HEK293 (cell line): ENCODE results near the gene ARAP1.

ENCODE experiments used
- CTCF ChIA-PET: fragments of 350-600 bp; formaldehyde crosslinking; extraction: SDS; loops from one replicate; lab custom pipeline; 2021; ENCODE audit warnings: antibody characterized with exemption; lab: Yijun Ruan, JAX
- POLR2A ChIA-PET: fragments of 300-600 bp; formaldehyde crosslinking; extraction: SDS; loops from one replicate; lab custom pipeline; 2020; ENCODE audit warnings: antibody characterized with exemption, inconsistent platforms; lab: Yijun Ruan, JAX
- H3K27ac ChIP-seq: fragments of 200-500 bp; sonication (Bioruptor generic); 2 replicates; pipeline ENCODE4 v1.5.1; 2014; ENCODE audit warnings: low read depth, low read length, control low read depth, inconsistent platforms; ENCODE audit errors: extremely low read depth
- H3K36me3 ChIP-seq, 2 experiments: fragments of 200-500 bp in 1 of 2; sonication (Bioruptor generic) in 1 of 2; 1 replicate in 1 of 2; 2 replicates in 1 of 2; pipeline ENCODE4 v1.5.1; 2014 to 2017; ENCODE audit warnings: inconsistent platforms in 2 of 2, low read length in 2 of 2; ENCODE audit not compliant: control insufficient read depth in 2 of 2, insufficient read depth in 1 of 2
- H3K4me1 ChIP-seq: fragments of 200-500 bp; sonication (Bioruptor generic); 2 replicates; pipeline ENCODE4 v1.5.1; 2014; ENCODE audit warnings: mild to moderate bottlenecking, low read length, inconsistent platforms; ENCODE audit not compliant: control insufficient read depth, insufficient read depth
- H3K4me3 ChIP-seq: 2 replicates; pipeline ENCODE4 v1.5.1; 2011; ENCODE audit warnings: low read depth, mild to moderate bottlenecking, control low read depth, low read length, moderate library complexity
- H3K9me3 ChIP-seq: fragments of 200-500 bp; sonication (Bioruptor generic); 2 replicates; pipeline ENCODE4 v1.5.1; 2014; ENCODE audit warnings: low read depth, low read length, inconsistent platforms; ENCODE audit not compliant: control insufficient read depth, insufficient read depth
- EGR2 ChIP-seq: fragments of 450-650 bp; formaldehyde crosslinking; IDR thresholded peaks from 2 replicates; pipeline ENCODE4 v1.5.1; 2016; ENCODE audit warnings: low read depth, missing biosample characterization, missing genetic modification characterization
- REST ChIP-seq: fragments of 450-650 bp; formaldehyde crosslinking; IDR thresholded peaks from 2 replicates; pipeline ENCODE4 v1.5.1; 2016; ENCODE audit warnings: missing biosample characterization, missing genetic modification characterization
- SP2 ChIP-seq: fragments of 450-650 bp; formaldehyde crosslinking; IDR thresholded peaks from 2 replicates; pipeline ENCODE4 v1.5.1; 2016; ENCODE audit warnings: missing biosample characterization, missing genetic modification characterization
- ZBTB21 ChIP-seq: fragments of 450-650 bp; formaldehyde crosslinking; IDR thresholded peaks from 2 replicates; pipeline ENCODE4 v1.5.1; 2017; ENCODE audit warnings: missing biosample characterization, missing genetic modification characterization
- ZFHX2 ChIP-seq: fragments of 450-650 bp; formaldehyde crosslinking; conservative IDR thresholded peaks from 2 replicates; pipeline ENCODE4 v1.5.1; 2016; ENCODE audit warnings: missing biosample characterization, missing genetic modification characterization
- ZIC2 ChIP-seq: fragments of 450-650 bp; formaldehyde crosslinking; IDR thresholded peaks from 2 replicates; pipeline ENCODE4 v1.5.1; 2016; ENCODE audit warnings: missing biosample characterization, missing genetic modification characterization
- ZNF350 ChIP-seq: fragments of 450-650 bp; formaldehyde crosslinking; IDR thresholded peaks from 2 replicates; pipeline ENCODE4 v1.5.0; 2017; ENCODE audit warnings: missing biosample characterization, mild to moderate bottlenecking, missing genetic modification characterization
- ZNF416 ChIP-seq: fragments of 450-650 bp; formaldehyde crosslinking; IDR thresholded peaks from 2 replicates; pipeline ENCODE4 v1.5.1; 2016; ENCODE audit warnings: missing biosample characterization, missing genetic modification characterization
- ZSCAN23 ChIP-seq: fragments of 450-650 bp; formaldehyde crosslinking; IDR thresholded peaks from 2 replicates; pipeline ENCODE4 v1.5.1; 2016; ENCODE audit warnings: missing biosample characterization, missing genetic modification characterization
- TF ChIP-seq, protein P1 (sequence below): fragments of 450-650 bp; formaldehyde crosslinking; IDR thresholded peaks from 2 replicates; pipeline ENCODE4 v1.5.1; 2016; ENCODE audit warnings: missing biosample characterization, missing genetic modification characterization
- TF ChIP-seq, protein P2 (sequence below): fragments of 450-650 bp; formaldehyde crosslinking; IDR thresholded peaks from 2 replicates; pipeline ENCODE4 v1.5.1; 2016; ENCODE audit warnings: missing biosample characterization, missing genetic modification characterization

ARAP1 gene

DNA sequence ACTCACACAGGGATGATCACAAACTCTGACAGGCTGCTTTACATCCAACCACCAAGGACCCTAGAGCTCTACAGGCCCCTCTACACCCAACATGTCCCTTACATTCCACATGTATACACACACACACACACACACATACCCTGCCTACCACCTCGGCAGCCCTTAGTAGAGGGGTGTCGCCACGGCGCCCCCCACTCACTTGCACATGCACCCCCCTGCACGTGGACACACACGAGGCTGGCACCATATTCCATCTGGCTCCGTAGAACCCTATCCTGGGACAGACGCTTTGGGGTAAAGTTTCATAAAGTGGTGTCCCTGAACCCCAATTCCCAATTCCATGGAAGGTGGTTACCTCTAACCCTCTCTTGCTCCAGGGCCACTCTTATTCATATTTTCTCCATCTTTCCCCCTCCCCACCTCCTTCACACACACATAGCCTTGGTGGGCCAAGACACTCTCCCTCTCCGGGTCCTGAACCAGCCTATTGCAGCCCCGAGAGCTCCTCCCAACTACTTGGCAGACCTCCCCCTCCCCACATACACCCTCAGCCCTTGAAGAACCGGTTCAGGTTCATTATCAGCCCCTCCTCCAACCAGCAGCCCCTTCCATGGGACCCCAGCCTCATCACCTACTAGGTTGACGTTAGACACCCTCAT lies 78.8 kb downstream of the ARAP1 start:
- Histone ChIP-seq H3K36me3 (no peaks in the 10 kb centered on the region), H3K4me1 (no peaks in the 10 kb centered on the region), H3K4me3 (no peak overlapping the region), H3K27ac (no peak overlapping the region), H3K9me3 (no peaks in the 10 kb centered on the region)
- ChIA-PET CTCF (interaction anchor here (0.6 to 1.2 kb wide), 4 partner anchors 11 to 623 kb away, joined by 3 to 4 read pairs (median 3); no protein-coding TSS in a partner anchor), POLR2A (interaction anchor here (0.7 kb wide), 1 partner anchor 29 kb away, joined by 3 read pairs; no protein-coding TSS in a partner anchor)
- TF ChIP-seq REST (tag by site-specific recombination) (peak; percentile 92), ZBTB21 (no peak), SP2 (tag by site-specific recombination) (no peak)

GRCh38 chr11:72672597-72673238 lies 79.5 kb downstream of the ARAP1 start:
- Histone ChIP-seq H3K4me1 (no peaks in the 10 kb centered on the region), H3K36me3 (no peaks in the 10 kb centered on the region), H3K27ac (no peak overlapping the region), H3K4me3 (no peak overlapping the region), H3K9me3 (no peaks in the 10 kb centered on the region)
- TF ChIP-seq, protein P1, sequence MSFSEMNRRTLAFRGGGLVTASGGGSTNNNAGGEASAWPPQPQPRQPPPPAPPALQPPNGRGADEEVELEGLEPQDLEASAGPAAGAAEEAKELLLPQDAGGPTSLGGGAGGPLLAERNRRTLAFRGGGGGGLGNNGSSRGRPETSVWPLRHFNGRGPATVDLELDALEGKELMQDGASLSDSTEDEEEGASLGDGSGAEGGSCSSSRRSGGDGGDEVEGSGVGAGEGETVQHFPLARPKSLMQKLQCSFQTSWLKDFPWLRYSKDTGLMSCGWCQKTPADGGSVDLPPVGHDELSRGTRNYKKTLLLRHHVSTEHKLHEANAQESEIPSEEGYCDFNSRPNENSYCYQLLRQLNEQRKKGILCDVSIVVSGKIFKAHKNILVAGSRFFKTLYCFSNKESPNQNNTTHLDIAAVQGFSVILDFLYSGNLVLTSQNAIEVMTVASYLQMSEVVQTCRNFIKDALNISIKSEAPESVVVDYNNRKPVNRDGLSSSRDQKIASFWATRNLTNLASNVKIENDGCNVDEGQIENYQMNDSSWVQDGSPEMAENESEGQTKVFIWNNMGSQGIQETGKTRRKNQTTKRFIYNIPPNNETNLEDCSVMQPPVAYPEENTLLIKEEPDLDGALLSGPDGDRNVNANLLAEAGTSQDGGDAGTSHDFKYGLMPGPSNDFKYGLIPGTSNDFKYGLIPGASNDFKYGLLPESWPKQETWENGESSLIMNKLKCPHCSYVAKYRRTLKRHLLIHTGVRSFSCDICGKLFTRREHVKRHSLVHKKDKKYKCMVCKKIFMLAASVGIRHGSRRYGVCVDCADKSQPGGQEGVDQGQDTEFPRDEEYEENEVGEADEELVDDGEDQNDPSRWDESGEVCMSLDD, result no peak
- TF ChIP-seq ZNF350 (tag by site-specific recombination) (no peak), ZIC2 (tag by site-specific recombination) (no peak), ZSCAN23 (tag by site-specific recombination) (no peak), ZFHX2 (peak; percentile 98), EGR2 (peak; percentile 96)
- ChIA-PET CTCF (interaction anchor here (0.8 to 1.2 kb wide), 2 partner anchors 11 to 28 kb away, joined by 3 read pairs; no protein-coding TSS in a partner anchor), POLR2A (interaction anchor here (0.7 kb wide), 1 partner anchor 28 kb away, joined by 3 read pairs; no protein-coding TSS in a partner anchor)

DNA sequence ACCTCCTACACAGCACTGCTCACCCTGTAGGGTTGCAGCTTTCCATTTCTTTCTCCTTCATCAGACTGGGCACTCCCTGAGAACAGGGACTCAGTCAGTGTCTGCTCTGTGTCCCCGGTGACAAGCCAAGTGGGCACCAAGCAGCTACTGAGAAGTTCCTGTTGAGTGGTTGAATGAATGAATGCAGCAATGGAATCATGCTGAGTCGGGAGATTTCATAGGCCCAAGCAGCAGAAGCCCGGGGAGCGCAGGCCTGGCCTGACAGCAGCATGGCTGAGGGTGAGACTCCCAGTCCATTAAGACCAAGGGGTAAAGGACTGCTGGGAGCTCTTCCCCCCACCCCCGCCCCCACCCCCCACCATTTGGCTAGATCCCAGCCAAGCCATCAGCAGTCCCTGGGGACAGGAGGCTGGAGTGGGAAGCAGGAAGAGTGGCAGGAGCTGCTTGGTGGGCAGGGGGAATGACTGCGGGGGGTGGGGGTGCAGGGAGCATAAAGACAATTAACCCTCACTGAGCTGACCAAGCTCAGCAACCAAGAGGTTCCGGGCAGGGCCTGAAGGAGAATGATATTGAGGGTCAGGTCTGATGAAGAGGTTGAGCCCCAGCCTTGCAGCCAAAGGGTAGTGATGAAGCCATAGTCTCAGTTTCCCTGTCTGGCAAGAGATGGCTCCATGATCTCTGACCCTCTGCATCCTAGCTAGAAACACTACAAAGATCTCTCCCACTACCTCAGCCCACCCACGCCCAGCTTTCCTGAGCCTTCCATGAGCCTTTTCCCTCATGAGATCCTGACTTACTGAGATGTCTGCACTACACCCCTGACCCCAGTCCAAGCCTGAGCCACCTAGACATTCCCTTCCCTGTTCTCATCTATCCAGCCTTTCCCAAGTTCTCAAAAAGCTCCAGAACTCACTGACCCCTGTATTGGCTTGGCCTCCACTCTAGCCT lies 80.8 kb downstream of the ARAP1 start:
- Histone ChIP-seq H3K9me3 (no peaks in the 10 kb centered on the region), H3K27ac (no peak overlapping the region), H3K4me3 (no peak overlapping the region)
- POLR2A ChIA-PET, result no interaction called here
- peak; percentile 84 for TF ChIP-seq ZIC2 (tag by site-specific recombination)
- TF ChIP-seq, protein P2, sequence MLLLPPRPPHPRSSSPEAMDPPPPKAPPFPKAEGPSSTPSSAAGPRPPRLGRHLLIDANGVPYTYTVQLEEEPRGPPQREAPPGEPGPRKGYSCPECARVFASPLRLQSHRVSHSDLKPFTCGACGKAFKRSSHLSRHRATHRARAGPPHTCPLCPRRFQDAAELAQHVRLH (tag by site-specific recombination), result no peak
- peak; percentile 20; the same call in 1 of the 2 replicates for TF ChIP-seq ZFHX2
- TF ChIP-seq ZNF416 (tag by site-specific recombination), result no peak
- TF ChIP-seq, all 188 proteins: peak for 2
- CTCF ChIA-PET, result interaction anchor here (0.6 to 1.9 kb wide), 3 partner anchors 13 to 119 kb away, joined by 3 to 7 read pairs (median 4); no protein-coding TSS in a partner anchor
- no peaks in the 10 kb centered on the region for H3K4me1 ChIP-seq
- no peaks in the 10 kb centered on the region for H3K36me3 ChIP-seq
